Smooth muscle cell (in vitro differentiated cells): Measurements from ENCODE around the gene PLB1. TPM values are rescaled to one million over a fixed set of nuclear protein-coding genes. Genes with fewer than 3 reads are reported as not detected.

Experiments used
- DNase-seq: peaks from one replicate; lab custom pipeline; 2025; ENCODE audit not compliant: unreplicated experiment; lab: John Stamatoyannopoulos, UW
- H2AFZ ChIP-seq: fragments of 200-600 bp; sonication (generic); 2 replicates; pipeline ENCODE4 v1.6.0; 2016; ENCODE audit warnings: antibody characterized with exemption, low read depth, mild to moderate bottlenecking
- H3F3A ChIP-seq: fragments of 200-600 bp; sonication (generic); 2 replicates; pipeline ENCODE4 v1.6.0; 2017; ENCODE audit warnings: antibody characterized with exemption, low read depth
- H3K27ac ChIP-seq: fragments of 200-600 bp; sonication (generic); 2 replicates; pipeline ENCODE4 v1.5.1; 2016; ENCODE audit warnings: low read depth, mild to moderate bottlenecking
- H3K27me3 ChIP-seq: fragments of 200-600 bp; sonication (generic); 2 replicates; pipeline ENCODE4 v1.6.1; 2016; ENCODE audit warnings: low read depth, mild to moderate bottlenecking
- H3K36me3 ChIP-seq: fragments of 200-600 bp; sonication (generic); 2 replicates; pipeline ENCODE4 v1.5.1; 2016; ENCODE audit warnings: low read depth
- H3K4me1 ChIP-seq: fragments of 200-600 bp; sonication (generic); 2 replicates; pipeline ENCODE4 v1.5.1; 2016; ENCODE audit warnings: low read depth
- H3K4me2 ChIP-seq: fragments of 200-600 bp; sonication (generic); 2 replicates; pipeline ENCODE4 v1.6.0; 2016; ENCODE audit warnings: mild to moderate bottlenecking
- H3K4me3 ChIP-seq: fragments of 200-600 bp; sonication (generic); 2 replicates; pipeline ENCODE4 v1.5.1; 2016; ENCODE audit warnings: mild to moderate bottlenecking
- H3K79me2 ChIP-seq: fragments of 200-600 bp; sonication (generic); 2 replicates; pipeline ENCODE4 v1.6.0; 2016; ENCODE audit warnings: low read depth, mild to moderate bottlenecking
- H3K9ac ChIP-seq: fragments of 200-600 bp; sonication (generic); 2 replicates; pipeline ENCODE4 v1.6.0; 2016; ENCODE audit warnings: low read depth
- H3K9me3 ChIP-seq: fragments of 200-600 bp; sonication (generic); replicated peaks from 2 replicates; pipeline ENCODE4 v1.5.1; 2016; ENCODE audit warnings: low read depth
- H4K20me1 ChIP-seq: fragments of 200-600 bp; sonication (generic); 2 replicates; pipeline ENCODE4 v1.6.0; 2016; ENCODE audit warnings: low read depth
- CTCF ChIP-seq: fragments of 200-600 bp; sonication (generic); IDR thresholded peaks from 2 replicates; pipeline ENCODE4 v1.5.1; 2017; ENCODE audit warnings: borderline replicate concordance, mild to moderate bottlenecking, antibody characterized with exemption; ENCODE audit not compliant: insufficient read depth, poor library complexity, severe bottlenecking
- whole genome bisulfite sequencing: methylation state at CpG from one replicate; pipeline ENCODE4 v1.1.7; 2016; ENCODE audit warnings: low lambda C conversion rate; 5-methylcytosine and 5-hydroxymethylcytosine counted together
- polyA plus RNA-seq: library from polyadenylated mRNA; unstranded; fragments of >200 nt; fragmentation: Nextera tagmentation; extraction: Ambion mirVana; gene quantifications from 2 replicates; pipeline ENCODE4 v1.2.1, GENCODE V29; 2016
- total RNA-seq: library from RNA; depleted of rRNA; stranded (reverse); fragments of >200 nt; gene quantifications from 2 replicates; pipeline ENCODE4 v1.2.3, GENCODE V29; 2014

PLB1 gene
- total and polyA plus RNA-seq, 2 experiments from 2014 or later = 0.75 to 8.7 TPM

- Histone ChIP-seq H3K27ac (no peak overlapping the region), H3K9me3 (no peaks in the 10 kb centered on the region), H2AFZ (no peak overlapping the region), H3K4me2 (no peak overlapping the region), H3K4me3 (no peak overlapping the region), H3K79me2 (no peaks in the 10 kb centered on the region), H3K27me3 (no peaks in the 10 kb centered on the region), H3K36me3 (no peaks in the 10 kb centered on the region), H3K4me1 (peaks cover 7% of the 10 kb centered on the region), H3K9ac (no peak overlapping the region), H4K20me1 (no peaks in the 10 kb centered on the region), H3F3A (peaks cover 17% of the 10 kb centered on the region)
- whole genome bisulfite sequencing = 91% methylated on average over 8 of the region's 8 CpGs
- TF ChIP-seq CTCF = no peak
- DNase-seq = no peak
These were observed 112.1 kb downstream of the PLB1 start for GRCh38 chr2:28607730-28608499.

GRCh38 chr2:28608500-28609424 lies 112.9 kb downstream of the PLB1 start:
- Histone ChIP-seq H3F3A (peaks cover 18% of the 10 kb centered on the region), H3K4me3 (no peak overlapping the region), H3K27me3 (no peaks in the 10 kb centered on the region), H3K9ac (no peak overlapping the region), H3K79me2 (no peaks in the 10 kb centered on the region), H2AFZ (no peak overlapping the region), H3K4me2 (no peak overlapping the region), H3K4me1 (peaks cover 7% of the 10 kb centered on the region), H3K9me3 (no peaks in the 10 kb centered on the region), H3K36me3 (no peaks in the 10 kb centered on the region), H4K20me1 (no peaks in the 10 kb centered on the region), H3K27ac (no peak overlapping the region)
- 88% methylated on average over 7 of the region's 7 CpGs for WGBS
- no peak for DNase-seq
- TF ChIP-seq CTCF = no peak

- Histone ChIP-seq H3F3A (peaks cover 18% of the 10 kb centered on the region), H3K4me3 (no peak overlapping the region), H3K4me1 (peaks cover 7% of the 10 kb centered on the region), H3K27ac (peak overlapping the region; percentile 96), H4K20me1 (no peaks in the 10 kb centered on the region), H3K79me2 (no peaks in the 10 kb centered on the region), H3K4me2 (peak overlapping the region; percentile 68), H3K9ac (peak overlapping the region; percentile 63), H3K27me3 (no peaks in the 10 kb centered on the region), H3K9me3 (no peaks in the 10 kb centered on the region), H2AFZ (no peak overlapping the region), H3K36me3 (no peaks in the 10 kb centered on the region)
- no peak for DNase-seq
- 5% methylated on average over 8 of the region's 8 CpGs for WGBS
- TF ChIP-seq CTCF = no peak
These were observed 114.8 kb downstream of the PLB1 start for GRCh38 chr2:28610583-28611201.
